Neuronal stem cell (in vitro differentiated cells): Measurements from ENCODE around the gene SALL4.
"Not testable (repeated sequence)": the region's sequence is repeated elsewhere in the genome, so short reads cannot be mapped to it uniquely, and the experiment has no call there.

ENCODE experiments used
- DNase-seq: peaks from one replicate; pipeline ENCODE4 v3.0.0-alpha.2; 2013; ENCODE audit warnings: low spot score
- H2AFZ ChIP-seq: one replicate; pipeline ENCODE4 v1.6.1; 2013; ENCODE audit warnings: mild to moderate bottlenecking, low read length, inconsistent platforms
- H2AK5ac ChIP-seq: 2 replicates; pipeline ENCODE4 v1.6.1; 2013; ENCODE audit warnings: low read depth, mild to moderate bottlenecking, inconsistent platforms, low read length, moderate library complexity, mixed read lengths
- H2BK120ac ChIP-seq: 2 replicates; pipeline ENCODE4 v1.6.1; 2013; ENCODE audit warnings: low read depth, mild to moderate bottlenecking, inconsistent platforms, low read length, moderate library complexity, mixed read lengths
- H2BK12ac ChIP-seq: one replicate; pipeline ENCODE4 v1.6.1; 2013; ENCODE audit warnings: low read length, inconsistent platforms
- H2BK15ac ChIP-seq: 2 replicates; pipeline ENCODE4 v1.6.1; 2013; ENCODE audit warnings: mild to moderate bottlenecking, low read length, inconsistent platforms, mixed read lengths
- H2BK5ac ChIP-seq: one replicate; pipeline ENCODE4 v1.6.1; 2013; ENCODE audit warnings: inconsistent platforms, mild to moderate bottlenecking, low read length, moderate library complexity
- H3K14ac ChIP-seq: one replicate; pipeline ENCODE4 v1.6.1; 2013; ENCODE audit warnings: low read length, inconsistent platforms
- H3K18ac ChIP-seq: 2 replicates; pipeline ENCODE4 v1.6.1; 2013; ENCODE audit warnings: low read length, inconsistent platforms
- H3K23ac ChIP-seq: 2 replicates; pipeline ENCODE4 v1.6.1; 2013; ENCODE audit warnings: low read depth, mild to moderate bottlenecking, mixed read lengths, low read length, inconsistent platforms; ENCODE audit not compliant: poor library complexity
- H3K27ac ChIP-seq: replicated peaks from 3 replicates; pipeline ENCODE4 v1.5.1; 2013; ENCODE audit warnings: low read length, inconsistent platforms
- H3K27me3 ChIP-seq, 3 experiments: 2 replicates each; pipeline ENCODE4 v1.6.1; 2013; ENCODE audit warnings: low read length in 3 of 3, mild to moderate bottlenecking in 2 of 3, inconsistent platforms in 1 of 3, low read depth in 1 of 3, mixed read lengths in 1 of 3, moderate library complexity in 1 of 3; ENCODE audit not compliant: control insufficient read depth in 3 of 3, insufficient read depth in 3 of 3
- H3K36me3 ChIP-seq, 2 donors: replicated peaks in 1 of 2; 2 replicates each; pipeline ENCODE4 v1.6.1; 2013; ENCODE audit warnings: low read length in 2 of 2; ENCODE audit not compliant: control insufficient read depth in 2 of 2, insufficient read depth in 2 of 2
- H3K4ac ChIP-seq: 2 replicates; pipeline ENCODE4 v1.6.1; 2013; ENCODE audit warnings: inconsistent platforms, mild to moderate bottlenecking, low read length, moderate library complexity
- H3K4me1 ChIP-seq, 2 donors: 1 replicate in 1 of 2; 2 replicates in 1 of 2; pipeline ENCODE4 v1.6.1; 2013; ENCODE audit warnings: low read length in 2 of 2, low read depth in 1 of 2; ENCODE audit not compliant: control insufficient read depth in 2 of 2, insufficient read depth in 1 of 2
- H3K4me2 ChIP-seq: one replicate; pipeline ENCODE4 v1.6.1; 2013; ENCODE audit warnings: mild to moderate bottlenecking, low read length, inconsistent platforms; ENCODE audit not compliant: insufficient read depth, poor library complexity, severe bottlenecking
- H3K4me3 ChIP-seq, 2 donors: 2 replicates each; pipeline ENCODE4 v1.5.1; 2013; ENCODE audit warnings: low read length in 2 of 2, mild to moderate bottlenecking in 2 of 2, inconsistent platforms in 1 of 2, moderate library complexity in 1 of 2
- H3K79me1 ChIP-seq: one replicate; pipeline ENCODE4 v1.6.1; 2013; ENCODE audit warnings: low read depth, mild to moderate bottlenecking, inconsistent platforms, low read length, moderate library complexity
- H3K9ac ChIP-seq: one replicate; pipeline ENCODE4 v1.6.1; 2013; ENCODE audit warnings: mild to moderate bottlenecking, low read depth, low read length, inconsistent platforms; ENCODE audit not compliant: poor library complexity
- H3K9me3 ChIP-seq, 2 donors: replicated peaks in 1 of 2; 2 replicates each; pipeline versions ENCODE3 to v1.6.1; 2013; ENCODE audit warnings: low read length in 2 of 2, mild to moderate bottlenecking in 2 of 2, inconsistent platforms in 1 of 2, low read depth in 1 of 2, mixed read lengths in 1 of 2, moderate library complexity in 1 of 2; ENCODE audit not compliant: control insufficient read depth in 2 of 2, insufficient read depth in 1 of 2
- H4K8ac ChIP-seq: one replicate; pipeline ENCODE4 v1.6.1; 2013; ENCODE audit warnings: low read depth, mild to moderate bottlenecking, inconsistent platforms, low read length, moderate library complexity
- H4K91ac ChIP-seq: one replicate; pipeline ENCODE4 v1.6.1; 2013; ENCODE audit warnings: low read length, low read depth, mild to moderate bottlenecking, inconsistent platforms; ENCODE audit not compliant: poor library complexity
- WGBS, 2 donors: extraction: QIAGEN DNeasy Blood & Tissue Kit; methylation state at CpG; one replicate each; pipeline ENCODE4 v1.1.7; 2013; ENCODE audit warnings: missing lambda C conversion rate in 2 of 2, mixed read lengths in 1 of 2; ENCODE audit not compliant: insufficient read length in 2 of 2, insufficient replicate concordance in 1 of 2; ENCODE audit errors: extremely low coverage in 2 of 2; 5-methylcytosine and 5-hydroxymethylcytosine counted together

Gene SALL4

GRCh38 chr20:51738877-51739447 lies 63.4 kb downstream of the SALL4 start:
- Histone ChIP-seq H3K4me3 (no peak overlapping the region), H4K8ac (no peak overlapping the region), H3K9ac (no peak overlapping the region), H3K79me1 (peaks cover 3% of the 10 kb centered on the region), H3K23ac (peak overlapping the region; percentile 45), H2BK120ac (no peak overlapping the region), H4K91ac (no peak overlapping the region), H3K4me2 (no peak overlapping the region), H3K27me3 (no peaks in the 10 kb centered on the region), H2BK5ac (no peak overlapping the region), H3K18ac (peak overlapping the region; percentile 65), H3K4me1 (peaks cover 0 to 4% of the 10 kb centered on the region in 2 donors), H3K27ac (no peak overlapping the region), H3K9me3 (peaks cover 0 to 2% of the 10 kb centered on the region in 2 donors), H2AFZ (no peak overlapping the region), H3K36me3 (no peaks in the 10 kb centered on the region), H2BK12ac (no peak overlapping the region), H3K14ac (no peak overlapping the region), H2BK15ac (no peak overlapping the region), H3K4ac (no peak overlapping the region), H2AK5ac (no peak overlapping the region)
- no peak for DNase-seq
- no CpG with 5 or more reads among the region's 12 CpGs for WGBS, 2 donors

- H2AFZ ChIP-seq, H2BK5ac ChIP-seq, H3K9ac ChIP-seq, H3K18ac ChIP-seq, H3K9me3 ChIP-seq, H3K4me1 ChIP-seq, H3K14ac ChIP-seq, H2BK120ac ChIP-seq, H2BK15ac ChIP-seq, H3K4me2 ChIP-seq, H3K27me3 ChIP-seq, H3K4ac ChIP-seq, H2AK5ac ChIP-seq, H3K27ac ChIP-seq, H3K4me3 ChIP-seq, H4K8ac ChIP-seq, H4K91ac ChIP-seq, DNase-seq, H3K23ac ChIP-seq, H3K79me1 ChIP-seq, H2BK12ac ChIP-seq, H3K36me3 ChIP-seq: not testable (repeated sequence)
- WGBS, 2 donors: no CpG with 5 or more reads among the region's 15 CpGs
Observed at GRCh38 chr20:51738261-51738660, 64.1 kb downstream of the SALL4 start.

- H3K23ac ChIP-seq: no peak overlapping the region
- no peaks in the 10 kb centered on the region for H3K27me3 ChIP-seq
- no peak overlapping the region for H4K8ac ChIP-seq
- peaks cover 3% of the 10 kb centered on the region for H3K79me1 ChIP-seq
- no peak overlapping the region for H3K4me2 ChIP-seq
- no peak overlapping the region for H3K14ac ChIP-seq
- no peak overlapping the region for H2BK5ac ChIP-seq
- H3K4me3 ChIP-seq: no peak overlapping the region
- H3K4me1 ChIP-seq: peaks cover 4 to 5% of the 10 kb centered on the region in 2 donors
- H3K9ac ChIP-seq: no peak overlapping the region
- H2BK12ac ChIP-seq: no peak overlapping the region
- H4K91ac ChIP-seq: no peak overlapping the region
- H3K9me3 ChIP-seq: peaks cover 0 to 2% of the 10 kb centered on the region in 2 donors
- H2BK15ac ChIP-seq: no peak overlapping the region
- H2AK5ac ChIP-seq: no peak overlapping the region
- H2AFZ ChIP-seq: no peak overlapping the region
- H3K18ac ChIP-seq: no peak overlapping the region
- no peak overlapping the region for H3K27ac ChIP-seq
- no peak overlapping the region for H2BK120ac ChIP-seq
- no peak for DNase-seq
- H3K4ac ChIP-seq: no peak overlapping the region
- H3K36me3 ChIP-seq: no peaks in the 10 kb centered on the region
- WGBS, 2 donors: no CpG with 5 or more reads among the region's 5 CpGs
Observed at GRCh38 chr20:51736947-51737346, 65.4 kb downstream of the SALL4 start.

- H3K79me1 ChIP-seq: peaks cover under 1% of the 10 kb centered on the region
- H2BK12ac ChIP-seq: no peak overlapping the region
- H2BK5ac ChIP-seq: no peak overlapping the region
- H2AFZ ChIP-seq: no peak overlapping the region
- DNase-seq: no peak
- no peak overlapping the region for H3K27ac ChIP-seq
- H3K27me3 ChIP-seq: no peaks in the 10 kb centered on the region
- H4K91ac ChIP-seq: no peak overlapping the region
- no peak overlapping the region for H3K4ac ChIP-seq
- H3K4me3 ChIP-seq: no peak overlapping the region
- peak overlapping the region; percentile 10 for H2BK120ac ChIP-seq
- no peak overlapping the region for H3K14ac ChIP-seq
- H2AK5ac ChIP-seq: peak overlapping the region; percentile 20
- H3K9ac ChIP-seq: peak overlapping the region; percentile 7
- H3K18ac ChIP-seq: no peak overlapping the region
- WGBS, 2 donors: no CpG with 5 or more reads among the region's 11 CpGs
- peak overlapping the region; percentile 54 for H2BK15ac ChIP-seq
- H4K8ac ChIP-seq: no peak overlapping the region
- peaks cover 5 to 7% of the 10 kb centered on the region in 2 donors for H3K4me1 ChIP-seq
- H3K36me3 ChIP-seq: no peaks in the 10 kb centered on the region
- peak overlapping the region; percentile 3 for H3K23ac ChIP-seq
- H3K4me2 ChIP-seq: no peak overlapping the region
- peaks cover 0 to 3% of the 10 kb centered on the region in 2 donors for H3K9me3 ChIP-seq
Observed at GRCh38 chr20:51735728-51736600, 66.4 kb downstream of the SALL4 start.
